ENCODE results near the gene LTB.

LTB gene

DNA sequence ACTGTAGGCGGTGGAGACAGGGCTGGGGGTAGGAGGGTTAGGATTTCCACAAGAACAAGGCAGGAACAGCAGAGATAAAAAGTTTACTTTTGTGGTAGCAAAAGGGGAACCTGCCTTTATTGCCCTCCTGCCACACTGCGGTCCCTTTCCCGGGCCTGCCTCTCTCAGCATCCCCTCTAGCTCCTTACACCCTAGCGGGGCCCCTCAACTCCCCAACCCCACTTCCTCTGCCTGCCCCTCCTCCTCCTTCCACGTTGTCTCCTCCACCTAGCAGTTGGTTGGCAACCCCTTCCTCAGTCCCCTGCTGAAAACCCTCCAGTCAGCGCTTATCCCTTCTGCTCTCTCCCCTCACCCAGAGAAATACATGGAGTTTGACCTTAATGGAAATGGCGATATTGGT, 33.5 kb upstream of the LTB start:
- TF ChIP-seq, protein P1, sequence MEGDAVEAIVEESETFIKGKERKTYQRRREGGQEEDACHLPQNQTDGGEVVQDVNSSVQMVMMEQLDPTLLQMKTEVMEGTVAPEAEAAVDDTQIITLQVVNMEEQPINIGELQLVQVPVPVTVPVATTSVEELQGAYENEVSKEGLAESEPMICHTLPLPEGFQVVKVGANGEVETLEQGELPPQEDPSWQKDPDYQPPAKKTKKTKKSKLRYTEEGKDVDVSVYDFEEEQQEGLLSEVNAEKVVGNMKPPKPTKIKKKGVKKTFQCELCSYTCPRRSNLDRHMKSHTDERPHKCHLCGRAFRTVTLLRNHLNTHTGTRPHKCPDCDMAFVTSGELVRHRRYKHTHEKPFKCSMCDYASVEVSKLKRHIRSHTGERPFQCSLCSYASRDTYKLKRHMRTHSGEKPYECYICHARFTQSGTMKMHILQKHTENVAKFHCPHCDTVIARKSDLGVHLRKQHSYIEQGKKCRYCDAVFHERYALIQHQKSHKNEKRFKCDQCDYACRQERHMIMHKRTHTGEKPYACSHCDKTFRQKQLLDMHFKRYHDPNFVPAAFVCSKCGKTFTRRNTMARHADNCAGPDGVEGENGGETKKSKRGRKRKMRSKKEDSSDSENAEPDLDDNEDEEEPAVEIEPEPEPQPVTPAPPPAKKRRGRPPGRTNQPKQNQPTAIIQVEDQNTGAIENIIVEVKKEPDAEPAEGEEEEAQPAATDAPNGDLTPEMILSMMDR (conservative IDR thresholded peaks at IDR 0.05): no peak
- no peak overlapping the region for H3K27ac ChIP-seq

DNA sequence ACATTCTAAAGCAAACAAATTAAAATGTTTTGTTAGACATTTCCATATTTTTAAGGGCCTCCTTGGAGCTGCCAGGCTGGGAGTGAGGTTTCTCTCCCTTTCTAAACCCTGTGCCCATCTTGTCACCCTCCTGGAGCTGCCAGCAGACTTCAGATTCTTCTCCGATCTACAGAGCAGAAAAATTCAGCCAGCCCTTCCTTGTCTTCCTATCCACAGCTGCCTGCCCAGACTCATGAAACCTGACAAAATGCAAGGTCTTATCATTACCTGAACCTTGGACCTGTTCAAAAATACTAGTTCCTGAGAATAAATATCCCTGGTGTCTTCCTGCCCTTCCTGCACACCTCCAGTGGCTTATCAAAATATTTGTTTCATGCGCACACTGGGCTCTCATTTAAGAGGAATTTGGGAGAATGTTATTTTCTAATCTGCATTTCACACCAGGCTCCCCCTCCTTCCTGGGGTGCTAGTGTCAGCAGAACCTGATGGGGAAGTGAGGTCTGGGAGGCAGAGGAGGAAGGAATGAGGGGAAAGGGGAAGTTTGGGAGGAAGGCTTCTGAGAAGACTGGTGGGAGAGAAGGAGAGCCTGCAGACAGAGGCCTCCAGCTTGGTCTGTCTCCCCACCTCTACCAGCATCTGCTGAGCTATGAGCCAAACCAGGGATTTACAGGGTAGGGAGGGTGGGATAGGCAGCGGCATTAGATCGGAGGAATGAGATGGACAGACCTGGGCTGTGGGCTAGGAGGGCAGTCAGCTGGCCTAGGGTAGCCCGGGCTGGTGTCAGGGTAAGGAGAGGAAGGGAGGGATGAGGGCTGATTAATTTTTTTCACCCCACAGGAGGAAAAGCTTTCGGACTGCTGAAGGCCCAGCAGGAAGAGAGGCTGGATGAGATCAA, 32.7 kb upstream of the LTB start, which contains the start of gene AIF1:
AIF1 (plus strand) TSS at position 551 of the 895 bp plus-strand sequence; CDS start at position 647, 96 bp downstream.
- TF ChIP-seq, protein P1 (conservative IDR thresholded peaks at IDR 0.05): no peak
- peak within 1 kb of the TSS; percentile 38; the same call in 1 of the 2 replicates for H3K27ac ChIP-seq

GRCh38 chr6:31614075-31614619, 31.9 kb upstream of the LTB start:
- TF ChIP-seq, protein P1 (conservative IDR thresholded peaks at IDR 0.05): no peak
- H3K27ac ChIP-seq: peak overlapping the region; percentile 38; the same call in 1 of the 2 replicates

DNA sequence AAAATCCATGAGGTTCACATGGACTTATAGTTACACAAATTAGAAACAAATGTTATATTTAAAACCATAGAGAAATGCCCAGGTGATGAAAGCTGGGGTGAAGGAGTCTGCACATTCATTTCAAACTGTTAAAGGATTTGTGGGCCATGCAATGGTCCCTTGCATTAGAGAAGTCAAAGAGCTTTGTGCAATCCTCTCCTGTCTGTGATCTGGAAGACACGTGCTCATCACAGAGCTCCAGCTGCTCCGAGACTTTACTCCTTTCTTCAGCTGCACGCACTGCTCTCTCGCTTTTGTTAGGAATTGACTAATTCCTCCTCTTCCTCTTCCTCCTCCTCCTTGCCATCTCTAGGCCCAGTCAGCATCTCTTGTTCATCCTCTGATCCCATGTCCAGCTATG, 28.7 kb upstream of the LTB start:
- no peak overlapping the region for H3K27ac ChIP-seq
- TF ChIP-seq, protein P1 (conservative IDR thresholded peaks at IDR 0.05): no peak

DNA sequence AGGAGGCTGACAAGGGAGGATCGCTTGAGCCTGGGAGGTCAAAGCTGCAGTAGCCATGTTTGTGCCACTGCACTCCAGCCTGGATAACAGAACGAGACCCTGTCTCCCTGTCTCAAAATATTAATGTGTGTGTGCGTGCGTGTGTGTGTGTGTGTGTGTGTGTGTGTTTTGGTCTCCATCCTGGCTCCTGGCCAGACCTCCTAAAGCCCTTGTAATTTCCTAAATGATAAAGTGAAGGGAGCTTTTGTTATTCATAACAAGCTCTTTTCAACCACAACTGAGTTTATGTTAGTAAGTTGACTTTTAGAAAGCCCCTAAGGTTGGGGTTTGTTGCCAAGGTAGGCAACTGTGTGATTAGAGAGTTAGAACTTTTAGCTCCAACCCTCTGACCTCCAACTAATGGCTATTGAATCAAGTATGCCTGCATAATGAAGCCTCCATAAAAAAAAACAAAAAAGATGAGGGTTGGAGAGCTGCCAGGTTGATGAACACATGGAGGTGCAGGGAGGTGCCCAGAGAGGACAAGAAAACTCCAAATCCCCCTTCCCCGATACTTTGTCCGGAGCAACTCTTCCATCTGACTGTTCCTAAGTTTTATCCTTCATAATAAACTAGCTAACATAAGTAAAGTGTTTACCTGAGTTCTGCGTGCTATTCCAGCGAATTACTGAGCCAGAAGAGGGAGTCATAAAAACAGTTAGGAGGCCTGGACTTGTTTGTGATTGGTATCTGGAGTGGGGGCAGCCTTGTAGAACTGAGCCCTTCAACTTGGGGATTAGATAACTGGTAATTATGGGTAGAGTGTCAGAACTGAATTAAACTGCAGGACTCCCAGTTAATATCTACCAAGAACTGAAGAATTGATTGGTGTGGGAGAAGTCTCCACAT, 27.5 kb upstream of the LTB start:
- TF ChIP-seq, protein P1 (conservative IDR thresholded peaks at IDR 0.05): no peak
- peak overlapping the region; percentile 44 for H3K27ac ChIP-seq

- no peak overlapping the region for H3K27ac ChIP-seq
- TF ChIP-seq, protein P1 (conservative IDR thresholded peaks at IDR 0.05): no peak
Measured at GRCh38 chr6:31607317-31607716, 25.1 kb upstream of the LTB start.

DNA sequence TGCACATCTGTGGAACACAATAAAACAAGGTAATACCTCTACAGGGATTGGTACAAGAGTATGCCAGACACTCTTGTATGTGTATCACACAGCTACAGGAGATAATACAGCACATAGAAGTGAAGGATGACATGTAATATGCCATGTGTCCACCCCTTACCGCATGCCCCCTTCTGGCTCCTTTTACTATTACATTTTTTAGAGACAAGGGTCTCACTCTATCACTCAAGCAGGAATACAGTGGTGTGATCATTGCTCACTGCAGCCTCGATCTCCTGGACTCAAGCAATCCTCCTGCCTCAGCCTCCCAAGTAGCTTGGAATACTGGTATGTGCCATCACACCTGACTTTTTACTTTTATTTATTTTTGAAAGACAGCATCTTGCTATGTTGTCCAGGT, 14.8 kb upstream of the LTB start:
- H3K27ac ChIP-seq: no peak overlapping the region
- TF ChIP-seq, protein P1 (conservative IDR thresholded peaks at IDR 0.05): peak; percentile 61
